Stomach (tissue), 9 donors: ENCODE results near the gene ESPN. TPM values are rescaled to one million over a fixed set of nuclear protein-coding genes. Genes with fewer than 3 reads are reported as not detected.

Experiments
- DNase-seq, 2 donors: peaks; one replicate each; pipeline versions ENCODE4 v3.0.0 to v3.0.0-alpha.2; 2013 to 2019
- H3K27ac ChIP-seq, 5 donors: fragments of 200-600 bp in 4 of 5; sonication (generic) in 4 of 5; one replicate each; pipeline ENCODE4 v1.5.1; 2013 to 2019; ENCODE audit warnings: mild to moderate bottlenecking in 1 of 5, moderate library complexity in 1 of 5
- H3K27me3 ChIP-seq, 3 donors: fragments of 200-600 bp; sonication (generic); one replicate each; pipeline ENCODE4 v1.5.1; 2017 to 2019; ENCODE audit warnings: mixed run types in 1 of 3
- H3K36me3 ChIP-seq, 4 donors: fragments of 200-600 bp; sonication (generic); 1 replicate in 3 of 4; 2 replicates in 1 of 4; pipeline ENCODE4 v1.5.1; 2016 to 2019
- H3K4me1 ChIP-seq, 4 donors: fragments of 200-600 bp; sonication (generic); one replicate each; pipeline ENCODE4 v1.5.1; 2016 to 2019
- H3K4me3 ChIP-seq, 4 donors: fragments of 200-600 bp; sonication (generic) in 3 of 4; one replicate each; pipeline ENCODE4 v1.5.1; 2016 to 2019; ENCODE audit warnings: mild to moderate bottlenecking in 1 of 4
- H3K9me3 ChIP-seq, 4 donors: fragments of 200-600 bp; sonication (generic); one replicate each; pipeline ENCODE4 v1.5.1; 2016 to 2019
- EP300 ChIP-seq: sonication (generic); formaldehyde crosslinking; IDR thresholded peaks from one replicate; pipeline ENCODE4 v1.6.1; 2017; ENCODE audit warnings: antibody characterized with exemption
- POLR2A ChIP-seq, 4 donors: fragments of 450-650 bp; IDR thresholded peaks; one replicate each; pipeline ENCODE4 v1.6.1; 2016; ENCODE audit warnings: antibody characterized with exemption in 4 of 4, control low read depth in 2 of 4, mild to moderate bottlenecking in 1 of 4, moderate library complexity in 1 of 4
- POLR2AphosphoS5 ChIP-seq, 3 donors: sonication (generic); formaldehyde crosslinking; IDR thresholded peaks; one replicate each; pipeline ENCODE4 v1.6.1; 2016; ENCODE audit warnings: antibody characterized with exemption in 3 of 3
- WGBS, 5 donors: extraction: QIAGEN DNeasy Blood & Tissue Kit in 3 of 5; methylation state at CpG; one replicate each; pipeline versions ENCODE4 v1.1.5 to v1.1.7; 2013 to 2018; 5-methylcytosine and 5-hydroxymethylcytosine counted together
- intact Hi-C: fragments of 100-400 bp; cut with DNase I; formaldehyde crosslinking; loops from one replicate; pipeline ENCODE4 v1.15.1; 2023; ENCODE audit warnings: low total_unique reads
- polyA plus RNA-seq, 3 donors: library from polyadenylated mRNA; stranded (reverse); fragments of 200-250 nt; gene quantifications; one replicate each; pipeline ENCODE4 v1.2.3, GENCODE V29; 2013
- total RNA-seq, 5 donors: library from RNA; depleted of rRNA; stranded (reverse); fragments of >200 nt; gene quantifications; one replicate each; pipeline versions ENCODE4 v1.1.0 to v1.2.3, GENCODE V29; 2014 to 2016
- TF ChIP-seq, protein P1 (sequence below), 7 experiments: fragments of 450-650 bp in 4 of 7; fragments of 200-600 bp in 3 of 7; sonication (generic) in 3 of 7; IDR thresholded peaks; one replicate each; pipeline ENCODE4 v1.5.1; 2016 to 2019; ENCODE audit warnings: antibody characterized with exemption in 7 of 7, control low read depth in 2 of 7, mild to moderate bottlenecking in 1 of 7
- donor health status: healthy with polysubstance abuse.
- donor health status: Bipolar disorder and iron deficiency.
- donor health status: healthy.

ESPN gene
- total and polyA plus RNA-seq, 8 donors: 1.5 to 68.4 (median 4.8) TPM; not detected in 2

DNA sequence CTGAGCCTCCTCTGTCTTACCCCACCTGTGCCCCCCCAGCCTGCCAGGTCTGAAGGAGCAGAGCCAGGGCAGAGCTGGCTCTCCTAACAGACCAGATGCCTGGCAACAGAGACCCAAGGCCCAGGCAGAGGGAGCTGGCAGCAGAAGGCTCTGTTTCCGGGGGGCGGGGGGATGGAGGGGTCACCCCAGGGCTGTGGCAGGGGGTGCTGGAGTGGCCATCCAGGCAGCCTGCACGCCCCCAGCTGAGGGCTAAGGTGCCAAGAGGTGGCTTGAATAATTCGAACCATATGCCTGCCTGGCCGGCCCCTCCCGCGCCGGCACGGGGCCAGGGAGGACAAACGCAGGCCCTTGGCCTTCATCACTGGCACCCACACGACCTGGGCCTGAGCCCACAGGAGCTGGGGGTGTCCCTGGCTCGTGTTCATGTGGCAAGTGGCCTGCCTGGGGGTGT, 82.9 kb downstream of the ESPN start:
- DNase-seq: peak in 1 of 2 donors; percentile 26
- intact Hi-C loops: no loop called here
- 69 to 75% (median 71%) methylated on average over 3 to 12 of the region's 12 CpGs for WGBS, 5 donors
- Histone ChIP-seq H3K4me3 (no peak overlapping the region), H3K27me3 (peaks cover 0 to 51% (median 7%) of the 10 kb centered on the region in 3 donors), H3K9me3 (no peaks in the 10 kb centered on the region), H3K36me3 (no peaks in the 10 kb centered on the region), H3K4me1 (peaks cover 0 to 5% (median 0%) of the 10 kb centered on the region in 4 donors), H3K27ac (no peak overlapping the region)
- TF ChIP-seq POLR2A (IDR thresholded peaks at IDR 0.05): no peak
- TF ChIP-seq EP300: no peak
- TF ChIP-seq, protein P1, sequence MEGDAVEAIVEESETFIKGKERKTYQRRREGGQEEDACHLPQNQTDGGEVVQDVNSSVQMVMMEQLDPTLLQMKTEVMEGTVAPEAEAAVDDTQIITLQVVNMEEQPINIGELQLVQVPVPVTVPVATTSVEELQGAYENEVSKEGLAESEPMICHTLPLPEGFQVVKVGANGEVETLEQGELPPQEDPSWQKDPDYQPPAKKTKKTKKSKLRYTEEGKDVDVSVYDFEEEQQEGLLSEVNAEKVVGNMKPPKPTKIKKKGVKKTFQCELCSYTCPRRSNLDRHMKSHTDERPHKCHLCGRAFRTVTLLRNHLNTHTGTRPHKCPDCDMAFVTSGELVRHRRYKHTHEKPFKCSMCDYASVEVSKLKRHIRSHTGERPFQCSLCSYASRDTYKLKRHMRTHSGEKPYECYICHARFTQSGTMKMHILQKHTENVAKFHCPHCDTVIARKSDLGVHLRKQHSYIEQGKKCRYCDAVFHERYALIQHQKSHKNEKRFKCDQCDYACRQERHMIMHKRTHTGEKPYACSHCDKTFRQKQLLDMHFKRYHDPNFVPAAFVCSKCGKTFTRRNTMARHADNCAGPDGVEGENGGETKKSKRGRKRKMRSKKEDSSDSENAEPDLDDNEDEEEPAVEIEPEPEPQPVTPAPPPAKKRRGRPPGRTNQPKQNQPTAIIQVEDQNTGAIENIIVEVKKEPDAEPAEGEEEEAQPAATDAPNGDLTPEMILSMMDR (IDR thresholded peaks at IDR 0.05): no peak
- no peak for TF ChIP-seq POLR2AphosphoS5 (IDR thresholded peaks at IDR 0.05)

DNA sequence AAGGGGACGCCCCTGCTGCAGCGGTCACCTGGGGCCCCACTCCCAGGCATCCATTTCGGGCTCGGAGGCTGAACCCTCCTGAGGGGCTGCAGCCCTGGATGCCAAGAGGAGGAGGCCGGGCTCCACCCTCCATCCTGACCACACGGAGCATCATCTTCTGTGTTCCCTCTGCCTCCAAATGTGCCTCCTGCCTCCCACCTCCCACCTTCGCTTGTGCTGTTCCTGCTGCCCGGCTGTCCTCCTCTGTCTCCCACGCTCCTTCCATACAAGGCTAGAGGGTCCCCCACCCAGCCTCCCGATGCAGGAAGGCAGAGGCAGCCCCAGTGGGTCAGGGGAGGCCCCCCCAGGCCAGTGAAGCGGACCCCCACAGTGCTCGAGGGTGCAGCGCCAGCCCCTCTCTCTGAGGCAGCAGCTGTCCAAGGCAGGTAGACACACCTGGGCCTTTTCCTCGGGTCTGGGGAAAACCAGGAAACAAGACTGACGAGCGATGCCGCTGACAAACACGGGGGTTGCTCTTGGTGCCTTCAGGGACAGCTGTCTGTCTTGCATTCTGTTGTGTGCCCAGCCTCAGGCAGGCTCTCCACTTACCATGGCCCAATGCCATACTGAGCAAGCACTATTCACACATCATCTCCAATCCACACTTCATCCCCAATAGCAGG, 83.7 kb downstream of the ESPN start:
- Histone ChIP-seq H3K27me3 (peaks cover 0 to 44% (median 7%) of the 10 kb centered on the region in 3 donors), H3K4me3 (no peak overlapping the region), H3K9me3 (no peaks in the 10 kb centered on the region), H3K36me3 (no peaks in the 10 kb centered on the region), H3K4me1 (no peaks in the 10 kb centered on the region), H3K27ac (no peak overlapping the region)
- intact Hi-C loops: no loop called here
- TF ChIP-seq POLR2AphosphoS5 (IDR thresholded peaks at IDR 0.05): no peak
- TF ChIP-seq, protein P1 (IDR thresholded peaks at IDR 0.05): no peak
- TF ChIP-seq POLR2A (IDR thresholded peaks at IDR 0.05): no peak
- TF ChIP-seq EP300: no peak
- 69 to 84% (median 76%) methylated on average over 13 to 18 of the region's 18 CpGs for WGBS, 5 donors
- DNase-seq: peak in 1 of 2 donors; percentile 1

DNA sequence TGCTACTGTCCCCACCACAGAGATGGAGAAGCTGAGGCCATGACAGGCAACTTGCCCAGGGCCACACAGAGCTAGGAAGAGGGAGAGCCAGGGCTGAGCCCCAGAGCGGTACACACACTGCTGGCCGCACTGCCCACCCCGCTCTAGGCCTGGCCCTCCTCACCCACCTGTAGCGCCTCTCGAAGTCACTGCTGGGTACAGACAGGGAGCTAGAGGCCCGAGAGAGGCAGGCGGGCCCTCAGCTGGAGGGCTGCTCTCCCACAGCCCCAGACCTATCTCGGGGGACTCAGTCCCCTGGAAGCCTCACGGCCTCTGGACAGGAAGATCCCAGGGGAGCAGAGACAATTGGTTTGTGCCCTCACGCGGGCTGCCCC, 84.2 kb downstream of the ESPN start:
- H3K27me3 ChIP-seq: peaks cover 0 to 44% (median 7%) of the 10 kb centered on the region in 3 donors
- no peak overlapping the region for H3K4me3 ChIP-seq
- H3K9me3 ChIP-seq: no peaks in the 10 kb centered on the region
- H3K36me3 ChIP-seq: no peaks in the 10 kb centered on the region
- H3K27ac ChIP-seq: no peak overlapping the region
- WGBS, 5 donors: 83 to 93% (median 92%) methylated on average over 4 to 11 of the region's 11 CpGs
- TF ChIP-seq POLR2A (IDR thresholded peaks at IDR 0.05): no peak
- no peak for TF ChIP-seq POLR2AphosphoS5 (IDR thresholded peaks at IDR 0.05)
- no peak for TF ChIP-seq EP300
- TF ChIP-seq, protein P1 (IDR thresholded peaks at IDR 0.05): no peak
- DNase-seq: no peak
- H3K4me1 ChIP-seq: no peaks in the 10 kb centered on the region
- intact Hi-C loops: no loop called here

DNA sequence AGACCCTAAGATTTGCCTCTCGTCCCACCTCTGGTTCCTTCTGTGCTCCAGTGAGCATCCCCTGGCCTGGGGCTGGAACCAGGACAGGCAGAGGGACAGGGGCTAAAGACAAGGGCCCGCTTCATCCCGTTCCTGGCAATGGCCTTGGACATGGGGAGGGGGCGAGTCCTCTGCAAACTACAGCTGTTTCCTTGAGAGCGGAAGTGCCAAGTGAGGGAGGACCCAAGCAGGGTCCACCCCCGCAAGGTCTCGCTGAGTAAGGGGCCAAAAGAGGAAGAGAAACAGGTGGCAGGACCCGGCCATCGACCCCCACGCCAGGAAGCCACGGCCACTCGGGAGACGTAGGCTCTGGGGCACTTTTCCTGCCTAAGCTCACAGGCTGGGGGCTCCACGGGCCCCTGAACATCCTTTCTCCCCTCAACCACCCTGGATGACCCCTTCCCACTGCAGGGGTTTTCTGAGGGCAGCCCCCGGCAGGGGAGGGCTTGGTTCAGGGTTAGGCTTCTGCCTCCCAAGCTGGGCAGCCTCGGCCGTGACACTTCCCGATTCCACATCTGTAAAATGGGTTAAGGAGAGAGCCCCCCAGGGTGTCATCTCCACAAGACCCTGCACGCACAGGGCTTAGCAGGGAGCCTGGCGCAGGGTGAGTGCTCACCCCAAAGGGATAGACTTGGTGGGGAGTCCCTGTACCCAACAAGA, 84.8 kb downstream of the ESPN start:
- peak in 1 of 2 donors; percentile 37 for DNase-seq
- no peak overlapping the region for H3K27ac ChIP-seq
- peaks cover 0 to 44% (median 7%) of the 10 kb centered on the region in 3 donors for H3K27me3 ChIP-seq
- intact Hi-C loops: no loop called here
- WGBS, 5 donors: 58 to 81% (median 73%) methylated on average over 10 to 20 of the region's 20 CpGs
- H3K4me1 ChIP-seq: no peaks in the 10 kb centered on the region
- no peaks in the 10 kb centered on the region for H3K36me3 ChIP-seq
- TF ChIP-seq, protein P1 (IDR thresholded peaks at IDR 0.05): no peak
- no peak for TF ChIP-seq EP300
- no peak for TF ChIP-seq POLR2AphosphoS5 (IDR thresholded peaks at IDR 0.05)
- TF ChIP-seq POLR2A (IDR thresholded peaks at IDR 0.05): no peak
- no peak overlapping the region for H3K4me3 ChIP-seq
- no peaks in the 10 kb centered on the region for H3K9me3 ChIP-seq
